Mesenteric fat pad (tissue), 1 donor: ENCODE data around the gene CMA1. TPM values are rescaled to one million over a fixed set of nuclear protein-coding genes. Genes with fewer than 3 reads are reported as not detected.

Experiments used
- DNase-seq: peaks from one replicate; pipeline ENCODE4 v3.0.0-alpha.2; 2020; ENCODE audit warnings: low spot score
- total RNA-seq: library from RNA; stranded (reverse); fragmentation: NEBNext Ultra II Directional; extraction: Animal tissue kit (Norgen Biotek cat#: 25700); gene quantifications from one replicate; pipeline ENCODE4 v1.2.1, GENCODE V29; 2021
- donor health status: DM: yes; HTN: yes; CAD: no.

CMA1 gene
- total RNA-seq, 1 donor from 2014 or later, result 1.4 TPM

DNA sequence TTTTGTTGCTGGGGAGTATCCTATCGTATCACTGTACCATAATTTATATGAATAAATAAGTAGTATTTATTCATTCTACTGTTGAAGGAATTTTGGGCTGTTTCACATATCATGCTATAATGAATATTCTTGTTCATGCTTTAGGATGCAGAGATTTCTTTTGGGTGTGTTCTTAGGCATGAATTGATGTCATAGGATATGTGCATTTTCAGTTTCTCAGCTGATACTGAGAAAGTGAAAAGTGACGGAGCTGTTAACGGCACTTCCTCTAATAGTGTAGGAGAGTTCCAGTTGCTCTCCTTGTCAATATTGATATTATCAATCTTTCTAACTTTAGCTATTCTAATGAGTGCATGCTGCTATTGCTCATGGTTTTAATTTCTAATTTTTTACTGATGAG lies 42.3 kb downstream of the CMA1 start:
- DNase-seq, result no peak

DNA sequence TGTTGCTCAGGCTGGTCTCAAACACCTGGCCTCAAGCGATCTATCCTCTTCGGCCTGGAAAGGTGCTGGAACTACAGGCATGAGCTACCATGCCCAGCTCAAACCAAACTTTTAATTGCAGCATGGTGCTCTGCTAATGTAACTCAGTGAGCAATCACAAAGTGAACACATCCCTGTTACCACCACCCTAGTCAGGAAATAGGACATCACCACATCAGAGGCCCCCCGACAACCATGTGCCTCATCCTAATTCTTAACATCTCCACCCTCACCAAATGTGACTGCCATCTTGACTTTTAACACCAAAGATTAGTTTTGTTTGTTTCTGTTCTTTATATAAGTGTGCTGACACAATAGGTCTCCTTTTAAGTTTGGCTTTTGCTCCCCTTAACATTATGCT lies 42.7 kb downstream of the CMA1 start:
- no peak for DNase-seq

DNA sequence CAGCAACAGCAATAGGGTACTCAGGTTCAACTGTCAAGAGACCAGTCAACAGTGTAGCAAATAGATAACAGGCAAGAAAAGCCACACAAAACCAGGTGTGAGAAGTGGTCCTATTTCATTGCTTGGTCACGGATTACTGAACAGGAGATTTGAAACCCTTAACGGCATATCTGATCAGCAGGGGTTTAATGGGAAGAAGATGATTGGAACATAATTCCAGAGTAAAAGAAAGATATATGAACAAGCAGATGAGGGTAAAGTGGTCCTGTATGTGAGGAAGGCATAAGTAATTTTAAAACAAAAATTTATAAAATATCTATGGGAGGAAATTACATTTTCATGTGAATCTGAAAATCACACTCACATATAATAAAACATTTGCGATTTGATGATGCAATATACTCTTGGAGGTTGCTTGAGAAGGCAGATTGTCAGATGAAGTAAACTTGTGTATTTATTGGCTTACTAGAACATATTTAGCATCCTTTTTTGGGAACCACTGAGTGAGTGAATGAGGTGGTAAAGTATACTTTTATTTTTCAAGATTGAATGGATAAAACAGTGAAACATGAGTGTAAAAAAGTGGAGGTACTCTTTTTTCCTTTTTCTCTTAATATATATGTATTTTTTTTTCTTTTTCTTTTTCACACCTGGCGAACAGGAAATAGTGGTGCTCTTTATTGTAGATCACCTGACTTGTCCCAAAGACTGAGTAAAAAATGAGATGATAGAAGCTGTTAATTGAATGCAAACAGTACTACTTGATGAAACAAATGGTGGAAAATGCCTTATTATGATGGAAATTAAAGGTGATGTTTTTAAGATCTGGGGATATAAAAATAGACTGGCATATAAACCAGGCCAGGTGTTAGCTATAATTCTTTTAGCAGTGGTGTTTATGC lies 43.9 kb downstream of the CMA1 start:
- DNase-seq, result no peak

DNA sequence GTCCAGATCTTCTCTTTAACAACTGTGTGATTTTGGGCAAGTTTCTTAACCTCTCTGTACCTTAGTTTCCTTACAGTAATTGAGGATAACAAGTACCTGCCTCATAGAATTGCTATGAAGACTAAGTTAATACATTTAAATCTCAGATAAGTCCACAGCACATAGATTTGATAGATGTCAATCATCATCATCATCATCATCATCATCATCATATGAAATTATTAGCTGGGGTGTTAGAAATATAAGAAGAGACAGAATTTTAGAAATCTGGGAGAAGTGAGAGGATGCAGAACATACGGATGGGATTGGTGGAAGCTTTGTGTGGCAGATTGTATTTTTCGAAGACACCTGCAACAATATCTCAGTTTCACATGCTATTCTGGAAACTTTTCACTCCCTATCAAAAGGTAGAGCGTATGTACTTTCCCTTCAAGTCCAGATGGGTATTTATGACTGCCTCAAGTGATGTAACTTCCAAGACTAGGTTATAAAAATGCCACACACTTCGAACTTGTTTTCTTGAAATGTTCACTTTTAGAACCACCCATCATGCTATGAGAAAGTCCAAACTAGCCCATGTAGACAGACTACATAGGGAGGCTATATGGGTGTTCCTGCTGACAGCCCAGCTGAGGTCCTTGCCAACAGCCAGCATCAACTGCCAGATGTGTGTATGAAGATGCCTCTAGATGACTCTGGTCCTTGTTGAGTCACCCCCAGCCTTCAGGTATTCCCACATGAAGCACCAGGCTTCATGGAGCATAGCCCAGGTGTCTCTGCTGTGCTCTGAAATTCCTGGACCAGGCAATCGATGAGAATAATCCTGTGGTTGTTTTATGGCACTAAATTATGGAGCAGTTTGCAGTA lies 44.8 kb downstream of the CMA1 start:
- DNase-seq, result no peak

DNA sequence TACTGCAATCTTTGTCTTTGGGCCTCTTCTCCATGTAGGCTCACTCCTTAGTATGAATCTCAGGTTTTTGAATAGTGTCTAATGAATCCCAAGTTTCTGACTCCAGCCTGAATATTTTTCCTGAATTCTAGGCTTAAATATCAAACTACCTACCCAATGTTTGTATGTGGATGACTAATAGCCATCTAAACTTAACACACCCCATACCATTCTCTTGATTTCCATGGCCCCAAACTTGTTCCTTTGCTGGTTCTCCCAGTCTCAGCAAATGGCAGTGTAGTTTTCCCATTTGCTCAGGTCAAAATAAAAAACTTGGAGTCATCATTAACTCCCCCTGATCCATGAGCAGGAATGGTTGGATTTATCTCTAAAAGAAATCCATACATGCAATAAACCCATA lies 46.7 kb downstream of the CMA1 start:
- DNase-seq, result no peak

DNA sequence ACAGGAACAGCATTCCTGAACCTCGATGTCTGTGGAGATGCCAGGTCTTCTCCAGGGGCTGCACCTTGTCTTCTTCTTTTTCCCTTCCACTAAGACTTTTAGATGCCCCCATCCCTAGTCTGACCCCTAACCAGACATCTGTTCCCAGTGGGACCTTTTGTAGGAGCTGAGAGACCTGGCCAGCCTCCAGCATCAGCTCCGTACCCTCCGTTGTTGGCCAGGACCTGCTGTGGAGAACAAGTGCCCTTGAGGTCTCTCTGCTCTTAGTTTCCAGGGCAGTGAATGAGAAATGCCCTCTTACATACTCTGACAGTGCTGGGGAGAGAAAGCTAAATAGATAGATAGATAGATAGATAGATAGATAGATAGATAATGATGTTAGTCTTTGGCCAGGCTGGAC lies 48.7 kb downstream of the CMA1 start:
- no peak for DNase-seq

DNA sequence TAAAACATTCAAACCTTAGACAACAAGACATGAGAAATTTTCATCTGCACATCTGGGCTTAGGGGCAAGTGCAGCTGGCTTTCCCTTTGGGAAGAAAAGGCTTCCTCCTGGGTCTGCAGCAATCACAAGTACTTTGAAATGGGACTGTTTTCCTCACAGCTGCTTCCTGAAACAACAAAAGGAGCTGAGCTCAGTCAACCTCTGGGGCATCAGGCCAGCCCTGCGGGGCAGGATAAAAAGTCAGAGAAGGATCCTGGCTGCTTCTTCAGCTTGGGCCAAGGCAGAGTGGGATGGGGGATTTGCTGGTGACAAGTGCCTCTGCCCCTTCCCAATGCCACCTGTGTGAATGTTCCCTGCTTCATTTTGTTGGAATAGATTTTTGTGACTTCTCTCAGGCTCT lies 49.3 kb downstream of the CMA1 start:
- no peak for DNase-seq

DNA sequence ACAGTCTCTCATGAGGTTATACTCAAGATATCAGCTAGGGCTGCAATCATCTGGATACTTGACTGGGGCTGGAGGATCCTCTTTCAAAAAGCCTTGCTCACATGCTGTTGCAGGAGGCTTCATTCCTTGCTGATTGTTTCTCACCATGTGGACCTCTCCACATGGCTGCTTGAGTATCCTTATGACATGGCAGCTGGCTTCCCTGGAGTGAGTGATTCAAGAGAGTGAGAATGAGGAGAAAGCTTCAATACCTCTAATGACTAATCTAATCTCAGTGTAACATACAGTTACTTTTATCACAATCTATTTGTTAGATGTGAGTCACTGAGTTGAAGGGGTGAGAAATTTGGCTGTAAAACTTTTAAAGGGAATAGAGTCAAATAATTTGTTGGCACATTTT lies 51.1 kb downstream of the CMA1 start:
- DNase-seq, result no peak

Other genes with a start within 250 kb of the CMA1 start
- gene TGM1, start 245.1 kb downstream of the CMA1 start, total RNA-seq, result 0.77 TPM
- gene RABGGTA, start 236.7 kb downstream of the CMA1 start, total RNA-seq, result 17.0 TPM
- gene DHRS1, start 208.5 kb downstream of the CMA1 start, total RNA-seq, result 19.0 TPM
- 23.4 TPM for gene NOP9, start 208.4 kb downstream of the CMA1 start, total RNA-seq
- gene CIDEB, start 200.3 kb downstream of the CMA1 start, total RNA-seq, result 19.1 TPM
- gene LTB4R2, start 198.1 kb downstream of the CMA1 start, total RNA-seq, result 7.2 TPM
- gene LTB4R, start 196.8 kb downstream of the CMA1 start, total RNA-seq, result 11.9 TPM
- 59.6 TPM for gene ADCY4, start 173.2 kb downstream of the CMA1 start, total RNA-seq
- 12.7 TPM for gene RIPK3, start 168.3 kb downstream of the CMA1 start, total RNA-seq
- gene NFATC4, start 140.1 kb downstream of the CMA1 start, total RNA-seq, result 41.3 TPM
- 11.7 TPM for gene NYNRIN, start 109.3 kb downstream of the CMA1 start, total RNA-seq
- gene CBLN3, start 78.6 kb downstream of the CMA1 start, total RNA-seq, result 5.0 TPM
- gene KHNYN, start 78.3 kb downstream of the CMA1 start, total RNA-seq, result 41.4 TPM
- 50.1 TPM for gene SDR39U1, start 65.5 kb downstream of the CMA1 start, total RNA-seq
- 6.3 TPM for gene CTSG, start 68.0 kb upstream of the CMA1 start, total RNA-seq
- not detected for gene GZMH, start 101.4 kb upstream of the CMA1 start, total RNA-seq
- 2.0 TPM for gene GZMB, start 125.9 kb upstream of the CMA1 start, total RNA-seq